ENCODE data around the gene CKM.

The CKM gene

GRCh38 chr19:45305007-45305406, 17.7 kb downstream of the CKM start:
- DNase-seq (ENCODE audit: low read depth, low spot score), result no peak

GRCh38 chr19:45304141-45304926, 18.3 kb downstream of the CKM start:
- Histone ChIP-seq H3K9ac (ENCODE audit: insufficient read length, low read depth) (no peak overlapping the region), H3K4me3 (ENCODE audit: insufficient read length, low read depth) (no peak overlapping the region), H3K9me3 (ENCODE audit: insufficient read depth, low read length) (no peaks in the 10 kb centered on the region), H3K4me1 (ENCODE audit: insufficient read depth, insufficient read length) (no peaks in the 10 kb centered on the region), H3K27me3 (ENCODE audit: insufficient read depth, insufficient read length) (no peaks in the 10 kb centered on the region), H3K36me3 (ENCODE audit: insufficient read depth, insufficient read length, low read length) (peaks cover 6% of the 10 kb centered on the region)
- TF ChIP-seq SUZ12 (IDR thresholded peaks at IDR 0.05; ENCODE audit: extremely low read depth, insufficient read depth, insufficient read length) (no peak), ZNF274 (IDR thresholded peaks at IDR 0.05; ENCODE audit: low read depth, low read length) (no peak), YY1 (IDR thresholded peaks at IDR 0.05; ENCODE audit: insufficient read depth, insufficient read length) (no peak)
- no peak for DNase-seq (ENCODE audit: low read depth, low spot score)

More at GRCh38 chr19:45305007-45305406, 17.7 kb downstream of the CKM start:
- Histone ChIP-seq H3K4me3 (ENCODE audit: insufficient read length, low read depth) (no peak overlapping the region), H3K9ac (ENCODE audit: insufficient read length, low read depth) (no peak overlapping the region), H3K27me3 (ENCODE audit: insufficient read depth, insufficient read length) (no peaks in the 10 kb centered on the region), H3K4me1 (ENCODE audit: insufficient read depth, insufficient read length) (no peaks in the 10 kb centered on the region), H3K9me3 (ENCODE audit: insufficient read depth, low read length) (no peaks in the 10 kb centered on the region), H3K36me3 (ENCODE audit: insufficient read depth, insufficient read length, low read length) (no peaks in the 10 kb centered on the region)
- TF ChIP-seq YY1 (IDR thresholded peaks at IDR 0.05; ENCODE audit: insufficient read depth, insufficient read length), result no peak
- TF ChIP-seq SUZ12 (IDR thresholded peaks at IDR 0.05; ENCODE audit: extremely low read depth, insufficient read depth, insufficient read length), result no peak
- no peak for TF ChIP-seq ZNF274 (IDR thresholded peaks at IDR 0.05; ENCODE audit: low read depth, low read length)

GRCh38 chr19:45303269-45304060, 19.2 kb downstream of the CKM start:
- H3K9me3 ChIP-seq (ENCODE audit: insufficient read depth, low read length), result no peaks in the 10 kb centered on the region
- H3K36me3 ChIP-seq (ENCODE audit: insufficient read depth, insufficient read length, low read length), result peaks cover 8% of the 10 kb centered on the region
- no peak for DNase-seq (ENCODE audit: low read depth, low spot score)
- H3K4me3 ChIP-seq (ENCODE audit: insufficient read length, low read depth), result no peak overlapping the region
- no peaks in the 10 kb centered on the region for H3K4me1 ChIP-seq (ENCODE audit: insufficient read depth, insufficient read length)
- TF ChIP-seq SUZ12 (IDR thresholded peaks at IDR 0.05; ENCODE audit: extremely low read depth, insufficient read depth, insufficient read length), result no peak
- no peak for TF ChIP-seq ZNF274 (IDR thresholded peaks at IDR 0.05; ENCODE audit: low read depth, low read length)
- no peak for TF ChIP-seq YY1 (IDR thresholded peaks at IDR 0.05; ENCODE audit: insufficient read depth, insufficient read length)
- no peaks in the 10 kb centered on the region for H3K27me3 ChIP-seq (ENCODE audit: insufficient read depth, insufficient read length)
- H3K9ac ChIP-seq (ENCODE audit: insufficient read length, low read depth), result no peak overlapping the region

- no peak overlapping the region for H3K9ac ChIP-seq (ENCODE audit: insufficient read length, low read depth)
- no peaks in the 10 kb centered on the region for H3K27me3 ChIP-seq (ENCODE audit: insufficient read depth, insufficient read length)
- peaks cover 13% of the 10 kb centered on the region for H3K36me3 ChIP-seq (ENCODE audit: insufficient read depth, insufficient read length, low read length)
- TF ChIP-seq YY1 (IDR thresholded peaks at IDR 0.05; ENCODE audit: insufficient read depth, insufficient read length) (no peak), ZNF274 (IDR thresholded peaks at IDR 0.05; ENCODE audit: low read depth, low read length) (no peak), SUZ12 (IDR thresholded peaks at IDR 0.05; ENCODE audit: extremely low read depth, insufficient read depth, insufficient read length) (no peak)
- no peak overlapping the region for H3K4me3 ChIP-seq (ENCODE audit: insufficient read length, low read depth)
- H3K4me1 ChIP-seq (ENCODE audit: insufficient read depth, insufficient read length), result no peaks in the 10 kb centered on the region
- H3K9me3 ChIP-seq (ENCODE audit: insufficient read depth, low read length), result no peaks in the 10 kb centered on the region
- no peak for DNase-seq (ENCODE audit: low read depth, low spot score)
Measured at GRCh38 chr19:45302416-45302815, 20.3 kb downstream of the CKM start.

- Histone ChIP-seq H3K4me1 (ENCODE audit: insufficient read depth, insufficient read length) (no peaks in the 10 kb centered on the region), H3K4me3 (ENCODE audit: insufficient read length, low read depth) (no peak overlapping the region), H3K36me3 (ENCODE audit: insufficient read depth, insufficient read length, low read length) (peaks cover 17% of the 10 kb centered on the region), H3K9ac (ENCODE audit: insufficient read length, low read depth) (no peak overlapping the region), H3K27me3 (ENCODE audit: insufficient read depth, insufficient read length) (no peaks in the 10 kb centered on the region), H3K9me3 (ENCODE audit: insufficient read depth, low read length) (no peaks in the 10 kb centered on the region)
- no peak for DNase-seq (ENCODE audit: low read depth, low spot score)
- TF ChIP-seq SUZ12 (IDR thresholded peaks at IDR 0.05; ENCODE audit: extremely low read depth, insufficient read depth, insufficient read length), result no peak
- no peak for TF ChIP-seq YY1 (IDR thresholded peaks at IDR 0.05; ENCODE audit: insufficient read depth, insufficient read length)
- no peak for TF ChIP-seq ZNF274 (IDR thresholded peaks at IDR 0.05; ENCODE audit: low read depth, low read length)
Measured at GRCh38 chr19:45299719-45300118, 23.0 kb downstream of the CKM start.

GRCh38 chr19:45298264-45298663, 24.4 kb downstream of the CKM start:
- Histone ChIP-seq H3K36me3 (ENCODE audit: insufficient read depth, insufficient read length, low read length) (peaks cover 17% of the 10 kb centered on the region), H3K9ac (ENCODE audit: insufficient read length, low read depth) (no peak overlapping the region)
- TF ChIP-seq YY1 (IDR thresholded peaks at IDR 0.05; ENCODE audit: insufficient read depth, insufficient read length) (no peak), SUZ12 (IDR thresholded peaks at IDR 0.05; ENCODE audit: extremely low read depth, insufficient read depth, insufficient read length) (no peak), ZNF274 (IDR thresholded peaks at IDR 0.05; ENCODE audit: low read depth, low read length) (no peak)

GRCh38 chr19:45297674-45298073, 25.0 kb downstream of the CKM start:
- no peak for TF ChIP-seq ZNF274 (IDR thresholded peaks at IDR 0.05; ENCODE audit: low read depth, low read length)
- TF ChIP-seq SUZ12 (IDR thresholded peaks at IDR 0.05; ENCODE audit: extremely low read depth, insufficient read depth, insufficient read length), result no peak
- TF ChIP-seq YY1 (IDR thresholded peaks at IDR 0.05; ENCODE audit: insufficient read depth, insufficient read length), result no peak
- no peak overlapping the region for H3K9ac ChIP-seq (ENCODE audit: insufficient read length, low read depth)
- peaks cover 17% of the 10 kb centered on the region for H3K36me3 ChIP-seq (ENCODE audit: insufficient read depth, insufficient read length, low read length)
- H3K4me3 ChIP-seq (ENCODE audit: insufficient read length, low read depth), result no peak overlapping the region
- no peaks in the 10 kb centered on the region for H3K9me3 ChIP-seq (ENCODE audit: insufficient read depth, low read length)
- no peaks in the 10 kb centered on the region for H3K4me1 ChIP-seq (ENCODE audit: insufficient read depth, insufficient read length)
- no peak for DNase-seq (ENCODE audit: low read depth, low spot score)
- H3K27me3 ChIP-seq (ENCODE audit: insufficient read depth, insufficient read length), result no peaks in the 10 kb centered on the region

More at GRCh38 chr19:45298264-45298663, 24.4 kb downstream of the CKM start:
- no peaks in the 10 kb centered on the region for H3K27me3 ChIP-seq (ENCODE audit: insufficient read depth, insufficient read length)
- no peaks in the 10 kb centered on the region for H3K4me1 ChIP-seq (ENCODE audit: insufficient read depth, insufficient read length)
- DNase-seq (ENCODE audit: low read depth, low spot score), result no peak
- no peaks in the 10 kb centered on the region for H3K9me3 ChIP-seq (ENCODE audit: insufficient read depth, low read length)
- no peak overlapping the region for H3K4me3 ChIP-seq (ENCODE audit: insufficient read length, low read depth)
